ENCODE measurements around the gene LBX2. TPM values are rescaled to one million over a fixed set of nuclear protein-coding genes. Genes with fewer than 3 reads are reported as not detected.

Gene LBX2
- total and polyA plus RNA-seq, 10 of the 15 experiments (the other 5 are each of a cell fraction or from before 2014, with no cell fraction given): 0.08 to 4.0 (median 0.27) TPM

DNA sequence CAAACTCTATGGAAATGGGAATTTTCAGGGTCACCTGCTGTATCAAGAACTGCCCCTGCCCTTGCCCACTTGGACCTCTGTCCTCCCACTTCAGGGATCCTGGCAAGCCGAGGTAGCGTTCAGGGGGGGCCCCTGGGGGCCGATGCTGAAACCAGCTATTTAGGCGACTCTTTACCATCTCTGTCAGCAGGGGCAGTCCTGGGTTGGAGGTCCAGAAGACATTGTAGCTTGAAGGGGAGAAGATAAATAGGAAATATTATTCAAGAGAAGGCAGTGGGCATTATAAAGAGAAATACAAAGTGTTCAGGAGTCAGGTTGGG lies 36.7 kb downstream of the LBX2 start (continued):
- TF ChIP-seq, protein P1, sequence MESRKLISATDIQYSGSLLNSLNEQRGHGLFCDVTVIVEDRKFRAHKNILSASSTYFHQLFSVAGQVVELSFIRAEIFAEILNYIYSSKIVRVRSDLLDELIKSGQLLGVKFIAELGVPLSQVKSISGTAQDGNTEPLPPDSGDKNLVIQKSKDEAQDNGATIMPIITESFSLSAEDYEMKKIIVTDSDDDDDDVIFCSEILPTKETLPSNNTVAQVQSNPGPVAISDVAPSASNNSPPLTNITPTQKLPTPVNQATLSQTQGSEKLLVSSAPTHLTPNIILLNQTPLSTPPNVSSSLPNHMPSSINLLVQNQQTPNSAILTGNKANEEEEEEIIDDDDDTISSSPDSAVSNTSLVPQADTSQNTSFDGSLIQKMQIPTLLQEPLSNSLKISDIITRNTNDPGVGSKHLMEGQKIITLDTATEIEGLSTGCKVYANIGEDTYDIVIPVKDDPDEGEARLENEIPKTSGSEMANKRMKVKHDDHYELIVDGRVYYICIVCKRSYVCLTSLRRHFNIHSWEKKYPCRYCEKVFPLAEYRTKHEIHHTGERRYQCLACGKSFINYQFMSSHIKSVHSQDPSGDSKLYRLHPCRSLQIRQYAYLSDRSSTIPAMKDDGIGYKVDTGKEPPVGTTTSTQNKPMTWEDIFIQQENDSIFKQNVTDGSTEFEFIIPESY (IDR thresholded peaks at IDR 0.05): no peak
- TF ChIP-seq, protein P2, sequence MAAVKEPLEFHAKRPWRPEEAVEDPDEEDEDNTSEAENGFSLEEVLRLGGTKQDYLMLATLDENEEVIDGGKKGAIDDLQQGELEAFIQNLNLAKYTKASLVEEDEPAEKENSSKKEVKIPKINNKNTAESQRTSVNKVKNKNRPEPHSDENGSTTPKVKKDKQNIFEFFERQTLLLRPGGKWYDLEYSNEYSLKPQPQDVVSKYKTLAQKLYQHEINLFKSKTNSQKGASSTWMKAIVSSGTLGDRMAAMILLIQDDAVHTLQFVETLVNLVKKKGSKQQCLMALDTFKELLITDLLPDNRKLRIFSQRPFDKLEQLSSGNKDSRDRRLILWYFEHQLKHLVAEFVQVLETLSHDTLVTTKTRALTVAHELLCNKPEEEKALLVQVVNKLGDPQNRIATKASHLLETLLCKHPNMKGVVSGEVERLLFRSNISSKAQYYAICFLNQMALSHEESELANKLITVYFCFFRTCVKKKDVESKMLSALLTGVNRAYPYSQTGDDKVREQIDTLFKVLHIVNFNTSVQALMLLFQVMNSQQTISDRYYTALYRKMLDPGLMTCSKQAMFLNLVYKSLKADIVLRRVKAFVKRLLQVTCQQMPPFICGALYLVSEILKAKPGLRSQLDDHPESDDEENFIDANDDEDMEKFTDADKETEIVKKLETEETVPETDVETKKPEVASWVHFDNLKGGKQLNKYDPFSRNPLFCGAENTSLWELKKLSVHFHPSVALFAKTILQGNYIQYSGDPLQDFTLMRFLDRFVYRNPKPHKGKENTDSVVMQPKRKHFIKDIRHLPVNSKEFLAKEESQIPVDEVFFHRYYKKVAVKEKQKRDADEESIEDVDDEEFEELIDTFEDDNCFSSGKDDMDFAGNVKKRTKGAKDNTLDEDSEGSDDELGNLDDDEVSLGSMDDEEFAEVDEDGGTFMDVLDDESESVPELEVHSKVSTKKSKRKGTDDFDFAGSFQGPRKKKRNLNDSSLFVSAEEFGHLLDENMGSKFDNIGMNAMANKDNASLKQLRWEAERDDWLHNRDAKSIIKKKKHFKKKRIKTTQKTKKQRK (IDR thresholded peaks at IDR 0.05; ENCODE audit: low read depth, low read length): no peak

DNA sequence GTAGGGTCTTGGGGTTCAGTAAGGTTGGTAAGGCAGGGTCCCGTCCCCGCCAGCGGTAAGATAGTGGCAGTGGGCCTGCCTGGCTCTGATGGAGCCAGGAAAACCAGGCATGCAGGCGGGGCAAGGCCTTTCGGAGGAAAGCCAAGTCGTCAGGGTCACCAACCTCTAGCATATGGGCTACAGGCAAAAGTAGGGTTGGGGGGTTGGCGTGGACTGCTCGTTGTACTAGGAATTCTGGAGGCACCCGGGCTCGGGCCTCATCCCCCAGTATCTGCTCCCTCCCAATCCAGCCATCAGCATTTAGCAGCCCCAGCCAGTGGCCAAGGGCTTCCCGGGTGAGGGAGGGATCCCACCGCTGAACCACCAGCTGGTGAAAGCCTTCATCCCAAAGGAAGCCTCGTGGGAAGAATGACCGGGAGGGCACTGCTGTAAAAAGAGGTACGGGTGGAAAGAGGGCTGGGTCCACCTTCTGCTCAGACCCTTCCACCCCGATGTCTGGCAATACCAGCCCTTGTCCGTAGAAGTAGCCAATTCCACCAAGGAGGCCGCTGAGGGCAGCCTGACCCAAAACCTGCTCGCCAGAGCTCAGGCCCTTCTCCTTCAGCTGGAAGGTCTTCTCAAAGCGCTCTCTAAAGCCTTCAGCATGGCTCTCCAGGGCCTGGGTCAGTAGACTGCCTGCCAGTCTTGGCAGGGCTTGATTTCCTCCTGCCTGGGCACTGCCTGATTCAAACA lies 37.2 kb downstream of the LBX2 start:
- RAD21 ChIA-PET (ENCODE audit: unreplicated experiment): no interaction called here
- no peaks in the 10 kb centered on the region for H3K9me3 ChIP-seq (replicated peaks; ENCODE audit: control insufficient read depth, insufficient read depth, low read length)
- H2AFZ ChIP-seq (ENCODE audit: control insufficient read depth, low read depth, low read length): no peak overlapping the region
- peaks cover 7% of the 10 kb centered on the region for H3K4me1 ChIP-seq (ENCODE audit: control insufficient read depth, insufficient read depth, low read length)
- no peak overlapping the region for H3K9ac ChIP-seq (ENCODE audit: control insufficient read depth, insufficient read depth, low read length)
- H4K20me1 ChIP-seq (ENCODE audit: control insufficient read depth, insufficient read depth): no peaks in the 10 kb centered on the region
- TF ChIP-seq CBX3 (IDR thresholded peaks at IDR 0.05; ENCODE audit: borderline replicate concordance, low read depth): no peak
- in situ Hi-C loops (cut with MboI) (no loop called here), intact Hi-C loops (cut with micrococcal nuclease; ENCODE audit: unreplicated experiment) (no loop called here)
- H3K27ac ChIP-seq (ENCODE audit: control insufficient read depth, insufficient read depth): no peak overlapping the region
- no peak for FAIRE-seq
- WGBS (ENCODE audit: insufficient coverage, insufficient replicate concordance, low lambda C conversion rate, missing lambda C conversion rate): 95% methylated on average over 20 of the region's 20 CpGs
- CTCF ChIA-PET: interaction anchor here (0.6 to 1.0 kb wide), 2 partner anchors 19 to 70 kb away, joined by 3 read pairs; no protein-coding TSS in a partner anchor
- H3K4me3 ChIP-seq: no peak overlapping the region
- ATAC-seq: no peak
- H3K27me3 ChIP-seq (replicated peaks in 1 of 2; ENCODE audit: control insufficient read depth in 2 of 2, insufficient read depth in 2 of 2, low read length in 1 of 2): no peaks in the 10 kb centered on the region
- peaks cover 2 to 4% of the 10 kb centered on the region in 2 experiments; a peak in 3 of 4 replicates for H3K36me3 ChIP-seq (ENCODE audit: control insufficient read depth in 2 of 2, insufficient read depth in 2 of 2, low read length in 1 of 2)
- no TSS peak for BruUV-seq (replicated peaks)
- SMC1A ChIA-PET (ENCODE audit: uncharacterized antibody, unreplicated experiment): no interaction called here
- POLR2A ChIA-PET: no interaction called here
- no peak overlapping the region for H3K4me2 ChIP-seq (ENCODE audit: control insufficient read depth, insufficient read depth)
- no peak for DNase-seq (ENCODE audit: low read depth, low spot score)
- H3K79me2 ChIP-seq (ENCODE audit: control insufficient read depth, insufficient read depth, low read length): peaks cover 29% of the 10 kb centered on the region
